ENCODE data around the gene CLDN5.

- TF ChIP-seq POLR2A (IDR thresholded peaks at IDR 0.05) (no peak), CTCF (IDR thresholded peaks at IDR 0.05) (no peak)
Measured at GRCh38 chr22:19509191-19509590, 15.0 kb downstream of the CLDN5 start.

Measured in heart left ventricle (tissue), 13 donors.